ENCODE data around the gene AKAP13. TPM values are rescaled to one million over a fixed set of nuclear protein-coding genes. Genes with fewer than 3 reads are reported as not detected.

AKAP13 gene
- total RNA-seq, 1 experiment from 2014 or later: 47.3 TPM

GRCh38 chr15:85630311-85630710 is 249.9 kb downstream of the AKAP13 start:
- H3K14ac ChIP-seq (ENCODE audit: insufficient read depth, low read length): no peak overlapping the region
- Mint-ChIP-seq H3K9me3 (no peaks in the 10 kb centered on the region), H3K4me1 (peaks cover 3 to 5% of the 10 kb centered on the region in 2 experiments; a peak in 3 of 4 replicates), H3K27ac (peak overlapping the region in 1 of 3 experiments; percentile 10; a peak in 2 of 7 replicates), H3K36me3 (ENCODE audit: insufficient read depth in 1 of 3, low read depth in 3 of 3) (no peaks in the 10 kb centered on the region; a peak in 1 of 7 replicates), H3K4me3 (no peak overlapping the region), H3K27me3 (ENCODE audit: low read depth) (no peaks in the 10 kb centered on the region)
- no peak overlapping the region for H3K9ac ChIP-seq (ENCODE audit: extremely low read depth, insufficient read length, low read length)
- WGBS (ENCODE audit: extremely low coverage, insufficient read length, low lambda C conversion rate): no CpG with 5 or more reads among the region's 4 CpGs
- H2AK5ac ChIP-seq (ENCODE audit: insufficient read length, low read length): no peak overlapping the region
- no peak overlapping the region for H4K8ac ChIP-seq (replicated peaks; ENCODE audit: insufficient read length, low read depth, low read length)
- H3K27ac ChIP-seq (ENCODE audit: insufficient read length, low read depth, low read length): no peak overlapping the region
- no peaks in the 10 kb centered on the region for H4K20me1 ChIP-seq (ENCODE audit: control insufficient read depth, insufficient read depth, insufficient read length)
- H3K23me2 ChIP-seq (ENCODE audit: insufficient read length, low read depth, low read length, poor library complexity, severe bottlenecking): no peaks in the 10 kb centered on the region
- H3K9me3 ChIP-seq (ENCODE audit: control insufficient read depth, low read depth, low read length): no peaks in the 10 kb centered on the region
- H2BK120ac ChIP-seq (ENCODE audit: low read depth, low read length, poor library complexity, severe bottlenecking): no peak overlapping the region
- no peak overlapping the region for H2BK15ac ChIP-seq (ENCODE audit: low read depth, low read length)
- no peaks in the 10 kb centered on the region for H3K79me1 ChIP-seq (ENCODE audit: insufficient read depth, low read depth, low read length, poor library complexity, severe bottlenecking)
- H3K4ac ChIP-seq (ENCODE audit: low read depth, low read length): no peak overlapping the region
- no peak overlapping the region for H3K56ac ChIP-seq (ENCODE audit: insufficient read length, low read depth, low read length)
- no peak overlapping the region for H2BK20ac ChIP-seq (ENCODE audit: low read depth, low read length, poor library complexity, severe bottlenecking)
- H3T11ph ChIP-seq (ENCODE audit: low read length): no peak overlapping the region
- no peaks in the 10 kb centered on the region for H3K27me3 ChIP-seq (ENCODE audit: insufficient read depth, low read length)
- no peak for TF ChIP-seq CTCF (conservative IDR thresholded peaks at IDR 0.05)
- no peak overlapping the region for H4K91ac ChIP-seq (ENCODE audit: insufficient read length, low read depth, low read length)
- no peak overlapping the region for H4K5ac ChIP-seq (ENCODE audit: insufficient read length, low read depth, low read length)
- no peak overlapping the region for H2BK12ac ChIP-seq (ENCODE audit: insufficient read length, low read depth, low read length)
- H2BK5ac ChIP-seq (ENCODE audit: insufficient read length, low read length): no peak overlapping the region
- H3K79me2 ChIP-seq (ENCODE audit: insufficient read depth, low read length): no peaks in the 10 kb centered on the region
- H3K4me1 ChIP-seq (ENCODE audit: insufficient read depth, low read length): no peaks in the 10 kb centered on the region
- DNase-seq: no peak
- no peak overlapping the region for H3K23ac ChIP-seq (ENCODE audit: insufficient read length, low read depth, low read length)
- no peak overlapping the region for H3K4me2 ChIP-seq (ENCODE audit: insufficient read depth, insufficient read length, low read length)
- no peak overlapping the region for H3K18ac ChIP-seq (ENCODE audit: insufficient read length, low read depth, low read length)
- no peak overlapping the region for H2AFZ ChIP-seq (ENCODE audit: low read length)
